Smooth muscle cell of the brain vasculature (primary cell): ENCODE measurements around the gene DOK6.
"Not testable (repeated sequence)": the region's sequence is repeated elsewhere in the genome, so short reads cannot be mapped to it uniquely, and the experiment has no call there.

Experiments
- DNase-seq: peaks from one replicate; pipeline ENCODE4 v3.0.0-alpha.2; 2012; ENCODE audit warnings: low read depth, low spot score

DOK6 gene

GRCh38 chr18:69400253-69400975 lies at the start of gene DOK6:
DOK6 (plus strand) TSS chr18:69400888.
- DNase-seq, result no peak

- no peak for DNase-seq
Observed at GRCh38 chr18:69353023-69353422, 47.7 kb upstream of the DOK6 start.

- no peak for DNase-seq
Observed at GRCh38 chr18:69357590-69357989, 43.1 kb upstream of the DOK6 start.

GRCh38 chr18:69358212-69358895 lies 42.3 kb upstream of the DOK6 start:
- no peak for DNase-seq

DNA sequence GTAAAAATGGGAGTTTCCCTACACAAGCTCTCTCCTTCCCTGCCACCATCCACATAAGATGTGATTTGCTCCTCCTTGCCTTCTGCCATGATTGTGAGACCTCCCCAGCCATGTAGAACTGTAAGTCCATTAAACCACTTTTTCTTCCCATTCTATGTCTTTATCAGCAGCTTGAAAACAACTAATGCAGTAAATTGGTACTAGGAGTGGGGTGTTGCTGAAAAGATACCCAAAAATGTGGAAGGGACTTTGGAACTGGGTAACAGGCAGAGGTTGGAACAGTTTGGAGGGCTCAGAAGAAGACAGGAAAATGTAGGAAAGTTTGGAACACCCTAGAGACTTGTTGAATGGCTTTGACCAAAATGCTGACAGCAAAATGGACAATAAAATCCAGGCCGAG lies 40.9 kb upstream of the DOK6 start:
- DNase-seq, result not testable (repeated sequence)

- DNase-seq, result no peak
Observed at GRCh38 chr18:69364930-69365329, 35.8 kb upstream of the DOK6 start.

GRCh38 chr18:69365658-69366057 lies 35.0 kb upstream of the DOK6 start:
- DNase-seq, result no peak

- DNase-seq, result no peak
Observed at GRCh38 chr18:69367104-69367503, 33.6 kb upstream of the DOK6 start.

- DNase-seq, result no peak
Observed at GRCh38 chr18:69371729-69372128, 29.0 kb upstream of the DOK6 start.

GRCh38 chr18:69380324-69380723 lies 20.4 kb upstream of the DOK6 start:
- DNase-seq, result no peak

- DNase-seq, result no peak
Observed at GRCh38 chr18:69383186-69383585, 17.5 kb upstream of the DOK6 start.

DNA sequence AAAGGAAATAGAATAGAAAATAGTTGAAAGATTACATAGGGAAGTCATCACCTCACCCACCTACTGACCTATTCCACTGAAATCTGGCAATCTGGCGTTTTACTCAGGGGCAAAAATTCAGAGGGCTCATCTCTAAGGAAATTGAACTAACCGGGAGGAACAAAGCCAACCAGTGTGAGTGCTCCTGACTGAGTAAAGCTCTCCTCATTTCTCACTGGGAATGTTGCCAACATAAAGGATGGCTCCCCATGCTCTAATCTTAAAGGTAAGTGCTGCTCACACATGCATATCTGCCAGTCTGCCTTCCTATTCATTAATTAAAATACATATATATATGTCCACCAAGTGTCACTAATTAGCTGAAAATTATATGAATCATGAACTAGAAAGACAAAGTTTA lies 13.5 kb upstream of the DOK6 start:
- no peak for DNase-seq

GRCh38 chr18:69388222-69388621 lies 12.5 kb upstream of the DOK6 start:
- no peak for DNase-seq

DNA sequence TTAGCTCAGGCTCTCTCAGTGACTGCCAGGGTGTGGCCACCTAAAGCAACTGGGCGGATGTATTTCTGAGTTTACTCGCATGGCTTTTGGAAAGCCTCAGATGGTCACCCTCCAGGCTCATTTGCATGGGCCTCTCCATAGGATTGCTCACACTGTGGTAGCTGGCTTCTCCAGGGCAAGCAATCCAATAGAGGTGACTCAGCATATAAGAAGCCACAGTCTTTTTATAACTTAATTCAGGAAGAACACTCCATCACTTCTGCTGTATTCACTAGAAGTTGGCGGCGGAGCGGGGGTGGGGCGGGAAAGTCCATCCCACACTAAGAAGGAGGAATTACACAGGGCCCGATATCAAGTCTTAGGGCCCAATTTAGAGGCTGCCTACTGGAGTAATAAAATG lies 3.6 kb upstream of the DOK6 start:
- no peak for DNase-seq

DNA sequence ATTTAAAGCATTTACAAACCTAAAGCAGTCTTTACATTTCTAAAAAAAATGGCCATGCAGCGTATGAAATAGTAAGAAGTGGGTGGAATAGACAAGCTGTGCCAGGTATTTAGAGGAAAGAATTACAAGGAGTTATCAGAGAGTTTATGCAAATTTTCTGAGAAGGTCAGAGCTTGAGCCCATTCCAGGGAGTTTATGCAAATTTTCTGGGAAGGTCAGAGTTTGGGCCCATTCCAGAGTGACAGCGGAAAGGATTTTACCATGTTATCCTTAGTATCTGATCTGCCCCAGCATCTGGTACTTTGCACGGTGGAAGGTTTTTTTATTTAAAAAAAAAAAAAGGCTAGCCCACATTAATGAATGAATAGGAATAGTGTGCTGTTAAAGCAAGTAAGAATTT lies 1.4 kb upstream of the DOK6 start:
- DNase-seq, result no peak

- DNase-seq, result no peak
Observed at GRCh38 chr18:69400976-69401225, 213 bp downstream of the DOK6 start.

DNA sequence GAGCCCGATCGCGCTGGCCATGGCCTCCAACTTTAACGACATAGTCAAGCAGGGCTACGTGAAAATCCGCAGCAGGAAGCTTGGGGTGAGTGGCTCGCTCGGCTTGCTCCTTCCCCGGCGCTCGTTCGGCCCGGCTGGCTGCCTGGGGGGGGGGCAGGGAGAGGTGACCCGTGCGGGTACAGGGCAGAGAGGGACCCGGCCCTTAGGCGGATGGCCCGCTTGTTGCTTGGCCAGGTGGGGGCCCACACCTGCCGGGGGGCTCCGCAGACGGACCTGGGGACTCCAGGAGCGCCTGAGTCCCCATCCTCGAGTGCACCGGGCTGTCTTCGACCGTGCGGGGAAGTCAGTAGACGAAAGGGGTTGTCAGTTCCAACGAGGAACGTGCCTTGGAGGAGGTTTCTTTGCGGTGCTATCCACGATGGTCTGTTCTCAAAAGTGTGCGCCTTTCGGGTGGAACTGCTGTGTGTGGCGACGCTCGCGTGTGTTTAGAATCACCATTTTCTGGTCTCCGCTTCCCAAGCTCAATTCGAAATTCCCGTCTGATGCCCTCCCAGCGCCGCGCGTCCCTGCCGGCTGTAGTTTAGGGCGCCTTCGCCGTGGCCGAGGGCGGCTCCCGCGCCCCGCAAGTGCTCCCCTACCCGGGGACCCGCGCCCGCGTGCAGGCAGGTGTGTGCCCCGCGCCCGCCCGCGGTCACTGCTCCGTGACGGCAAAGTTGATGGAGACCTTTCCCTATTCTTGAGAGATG lies 711 bp downstream of the DOK6 start:
- DNase-seq, result no peak

DNA sequence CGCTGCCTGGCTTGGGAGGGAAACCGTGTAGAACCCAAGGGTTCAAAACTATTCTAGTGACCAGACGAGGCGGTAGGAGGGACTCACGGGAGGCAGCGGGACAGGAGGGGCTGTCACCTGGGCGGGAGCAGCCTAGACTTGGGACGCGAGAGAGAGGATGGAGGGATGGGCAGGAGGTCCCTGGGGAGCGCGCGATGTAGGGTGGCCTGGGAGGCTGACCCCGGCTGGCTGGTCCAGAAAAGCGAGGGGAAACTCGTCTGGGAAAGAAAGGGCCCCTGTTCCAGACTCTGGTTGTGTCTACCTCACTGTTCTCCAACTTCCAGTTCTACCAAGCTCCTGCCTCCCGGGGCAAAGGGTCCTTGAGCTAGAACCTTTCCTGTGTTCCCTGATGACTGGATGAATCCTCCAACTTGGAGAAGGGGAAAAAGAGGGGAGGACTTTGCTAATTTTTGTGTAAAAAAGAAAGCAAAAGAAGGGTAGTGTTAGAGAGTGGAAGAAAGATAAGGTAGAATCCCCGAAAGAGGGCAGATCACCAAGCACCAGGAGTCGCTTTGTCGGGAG lies 1.4 kb downstream of the DOK6 start:
- no peak for DNase-seq

GRCh38 chr18:69402533-69402989 lies 1.9 kb downstream of the DOK6 start:
- DNase-seq, result no peak

DNA sequence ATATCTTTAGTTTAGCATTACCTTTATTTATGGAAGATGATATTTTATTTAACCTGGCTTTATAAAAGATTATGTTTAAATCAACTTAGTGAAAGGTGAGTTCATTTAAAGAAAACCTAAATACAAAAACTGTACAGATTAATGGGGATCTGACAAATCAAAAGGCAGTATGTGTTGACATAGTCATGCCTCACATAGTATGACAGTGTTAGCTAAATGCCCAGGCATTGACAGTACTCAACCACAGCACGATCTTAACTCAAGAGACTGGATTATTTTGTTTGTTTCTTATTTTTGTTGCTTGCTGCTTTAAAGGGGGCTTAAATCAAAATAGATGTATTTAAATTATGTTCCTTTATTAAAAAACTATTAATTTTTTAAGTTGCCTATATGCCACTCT lies 7.8 kb downstream of the DOK6 start:
- no peak for DNase-seq

DNA sequence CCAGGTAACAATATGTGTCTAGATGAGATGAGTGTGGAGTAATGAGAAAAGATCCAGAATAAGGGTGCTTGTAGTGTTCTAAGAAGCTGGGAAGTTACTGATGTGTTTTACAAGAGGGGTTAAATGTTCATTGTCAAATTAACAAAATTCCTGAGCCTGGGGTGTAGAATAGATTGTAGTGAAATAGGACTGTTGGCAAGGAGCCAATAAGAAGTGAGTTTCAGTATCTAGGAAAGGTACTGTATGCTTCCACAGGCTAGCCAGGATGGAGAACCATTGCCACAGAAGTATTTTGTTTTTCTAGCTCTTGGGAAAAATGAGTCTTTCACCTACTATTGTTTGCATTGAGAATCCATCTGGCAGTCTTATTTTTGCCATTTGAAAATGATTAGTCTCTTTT lies 10.5 kb downstream of the DOK6 start:
- DNase-seq, result no peak

DNA sequence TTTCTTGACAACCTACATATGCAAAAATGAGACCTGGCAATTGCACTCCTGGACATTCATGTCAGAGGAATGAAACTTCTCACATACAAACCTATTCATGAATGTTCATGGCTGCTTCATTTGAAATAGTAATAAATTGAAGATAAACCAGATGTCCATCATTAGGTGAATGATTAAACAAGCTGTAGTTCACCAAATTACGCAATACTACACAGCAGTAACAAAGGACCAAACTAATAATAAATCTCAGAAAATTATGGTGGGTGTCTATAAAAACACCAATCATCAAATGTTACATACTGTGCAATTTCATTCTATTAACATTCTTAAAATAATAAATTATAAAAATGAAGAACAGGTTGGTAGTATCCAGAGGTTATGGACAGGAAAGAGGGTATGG lies 13.5 kb downstream of the DOK6 start:
- DNase-seq, result no peak

GRCh38 chr18:69432847-69433246 lies 32.2 kb downstream of the DOK6 start:
- DNase-seq, result no peak
